GM19351 (cell line): Measurements from ENCODE around the gene RIN3.

Experiments used
- ATAC-seq: cut with Tn5 transposase; IDR thresholded peaks from one replicate; pipeline ENCODE4 v1.9.1; 2021; ENCODE audit warnings: mild to moderate bottlenecking, moderate library complexity; ENCODE audit not compliant: unreplicated experiment

Gene RIN3

GRCh38 chr14:92555465-92556111 is 42.0 kb downstream of the RIN3 start:
- ATAC-seq: no peak

DNA sequence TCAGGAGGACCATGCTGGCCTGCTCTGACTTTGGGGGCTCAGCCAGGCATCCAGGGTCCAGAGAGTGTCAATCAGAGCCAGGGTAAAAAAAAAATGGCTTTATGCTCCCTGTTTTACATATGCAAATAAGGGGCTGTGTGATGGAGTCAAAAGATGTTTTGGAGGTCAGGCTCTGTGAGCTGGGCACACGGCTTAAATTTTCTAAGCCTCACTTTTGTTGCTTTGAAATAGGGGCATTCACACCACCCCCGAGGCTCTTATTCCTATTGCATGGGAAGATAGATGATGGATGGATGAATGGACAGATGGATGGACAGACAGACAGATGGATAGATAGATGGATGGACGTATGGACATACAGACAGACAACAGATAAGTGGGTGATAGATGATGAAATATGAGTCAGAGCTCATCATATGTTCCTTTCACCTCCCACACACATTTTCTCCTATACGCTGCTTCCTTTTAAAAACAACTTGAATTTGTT is 42.7 kb downstream of the RIN3 start:
- peak; percentile 36 for ATAC-seq

- no peak for ATAC-seq
Observed at GRCh38 chr14:92556863-92557543, 43.4 kb downstream of the RIN3 start.

DNA sequence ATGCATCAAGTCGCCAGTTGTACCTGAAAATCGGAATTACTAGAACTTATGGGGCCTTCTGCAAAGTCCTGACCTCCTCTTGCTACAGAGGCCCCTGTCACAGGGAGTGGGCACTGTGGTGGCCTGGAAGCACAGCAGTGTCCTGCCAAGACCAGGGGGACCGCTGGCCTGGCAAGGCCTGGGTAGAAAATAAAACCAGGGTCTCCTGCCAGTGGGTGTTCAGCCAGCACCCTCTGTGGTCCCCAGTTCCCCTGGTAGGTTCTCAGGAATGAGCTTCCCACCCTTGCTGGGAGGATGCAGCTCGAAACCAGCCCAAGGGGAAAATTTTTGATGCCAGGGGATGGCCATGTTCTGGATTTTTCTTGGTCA is 43.9 kb downstream of the RIN3 start:
- no peak for ATAC-seq

- ATAC-seq: no peak
Observed at GRCh38 chr14:92558319-92558718, 44.7 kb downstream of the RIN3 start.

DNA sequence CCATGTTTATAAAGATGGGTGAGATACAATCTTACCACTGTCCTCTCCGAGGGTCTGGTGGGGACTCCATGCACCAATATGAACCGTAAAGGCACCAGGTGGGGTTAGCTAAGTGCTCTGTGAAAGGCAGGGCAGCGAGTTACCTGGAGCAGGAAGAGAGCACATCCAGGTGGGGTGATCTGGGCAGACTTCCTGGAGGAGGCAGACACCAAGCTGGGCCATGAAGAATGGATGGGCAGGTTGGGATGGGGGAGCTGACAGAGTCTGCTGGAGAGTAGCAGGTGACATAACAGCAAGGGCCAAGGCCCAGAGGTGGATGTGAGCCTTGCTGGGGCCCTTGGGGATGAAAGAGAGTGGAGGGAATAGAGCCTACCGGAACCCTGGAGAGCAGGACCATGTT is 45.9 kb downstream of the RIN3 start:
- no peak for ATAC-seq

GRCh38 chr14:92560106-92560865 is 46.7 kb downstream of the RIN3 start:
- no peak for ATAC-seq

- no peak for ATAC-seq
Observed at GRCh38 chr14:92561906-92562479, 48.4 kb downstream of the RIN3 start.

DNA sequence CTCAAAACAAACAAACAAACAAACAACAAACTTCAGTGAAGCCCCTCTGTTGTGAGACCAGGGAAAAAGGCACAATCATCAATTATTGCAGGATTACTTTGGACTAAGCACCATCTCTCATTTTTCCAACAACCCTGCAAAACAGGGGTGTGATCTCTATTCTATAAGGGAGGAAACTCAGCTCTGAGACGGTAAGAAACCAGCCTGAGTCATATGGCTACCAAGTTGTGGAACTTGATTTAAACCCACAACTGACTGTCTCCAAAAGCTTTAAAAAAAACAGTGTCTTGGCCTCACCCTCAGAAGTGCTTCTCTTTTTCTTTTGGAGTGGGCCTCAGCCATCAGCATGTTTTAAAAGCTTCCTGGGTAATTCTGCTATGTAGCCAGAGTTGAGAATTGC is 49.8 kb downstream of the RIN3 start:
- peak; percentile 91 for ATAC-seq

- no peak for ATAC-seq
Observed at GRCh38 chr14:92563765-92564285, 50.2 kb downstream of the RIN3 start.

- ATAC-seq: no peak
Observed at GRCh38 chr14:92564344-92565039, 50.9 kb downstream of the RIN3 start.

DNA sequence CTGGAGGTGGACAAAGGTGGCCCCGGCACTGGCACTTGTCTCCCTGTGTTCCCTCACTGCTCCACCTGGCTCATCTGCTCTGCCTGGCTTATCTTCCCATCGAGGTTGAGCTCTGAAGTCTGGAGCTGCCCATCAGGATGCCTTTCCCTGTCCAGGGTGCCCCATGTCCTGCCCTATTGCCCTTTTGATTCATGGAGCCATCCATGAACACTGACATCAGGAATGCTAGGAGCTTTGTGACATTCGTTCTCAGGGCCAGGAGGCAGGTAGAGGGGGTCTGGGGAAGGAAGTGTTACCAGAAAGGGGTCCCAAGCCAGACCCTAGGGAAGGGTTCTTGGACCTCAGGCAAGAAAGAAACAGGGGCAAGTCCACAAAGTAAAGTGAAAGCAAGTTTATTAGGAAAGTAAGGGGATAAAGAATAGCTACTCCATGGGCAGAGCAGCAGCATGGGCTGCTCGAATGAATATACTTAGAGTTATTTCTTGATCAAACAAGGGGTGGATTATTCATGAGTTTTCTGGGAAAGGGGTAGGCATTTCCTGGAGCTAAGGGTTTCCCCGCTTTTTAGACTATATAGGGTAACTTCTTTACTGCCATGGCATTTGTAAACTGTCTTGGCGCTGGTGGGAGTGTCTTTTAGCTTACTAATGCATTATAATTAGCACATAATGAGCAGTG is 51.6 kb downstream of the RIN3 start:
- no peak for ATAC-seq

DNA sequence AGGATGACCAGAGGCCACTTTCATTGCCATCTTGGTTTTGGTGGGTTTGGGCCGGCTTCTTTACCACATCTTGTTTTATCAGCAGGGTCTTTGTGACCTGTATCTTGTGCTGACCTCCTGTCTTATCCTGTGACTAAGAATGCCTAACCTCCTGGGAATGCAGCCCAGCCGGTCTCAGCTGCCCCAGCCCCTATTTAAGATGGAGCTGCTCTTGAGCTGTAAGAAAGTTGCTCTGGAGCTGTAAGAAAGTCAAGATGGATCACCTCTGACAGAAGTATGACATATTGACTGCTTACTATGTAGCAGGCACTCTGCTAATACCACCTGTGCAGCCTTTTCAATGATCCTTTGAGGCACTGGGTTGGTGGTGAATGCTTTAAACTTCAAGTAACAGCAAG is 52.1 kb downstream of the RIN3 start:
- no peak for ATAC-seq

DNA sequence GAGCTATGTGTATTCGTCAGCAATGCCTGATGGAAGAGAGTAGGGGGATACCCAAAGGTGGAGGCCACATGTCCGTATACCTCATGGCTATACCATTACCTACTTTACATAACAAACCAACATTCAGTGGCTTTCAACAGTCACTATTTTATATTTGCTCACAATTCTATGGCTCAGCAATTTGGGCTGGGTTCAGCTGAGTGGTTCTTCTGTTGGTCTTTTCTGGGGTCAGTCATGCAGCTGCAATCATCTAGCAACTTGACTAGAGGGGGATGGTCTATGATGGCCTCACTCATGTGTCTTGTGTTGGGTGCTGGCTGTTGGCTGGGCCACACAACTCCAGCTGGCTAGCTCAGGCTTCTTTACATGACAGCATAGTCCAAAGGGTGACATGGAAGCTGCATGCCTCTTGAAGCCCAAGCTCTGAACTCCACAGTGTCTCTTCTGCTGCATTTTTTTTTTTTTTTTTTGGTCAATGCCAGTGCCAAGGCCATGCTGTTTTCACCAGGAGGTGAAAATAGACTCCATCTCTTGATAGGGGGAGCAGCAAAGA is 53.7 kb downstream of the RIN3 start:
- no peak for ATAC-seq

- ATAC-seq: peak; percentile 80
Observed at GRCh38 chr14:92568621-92569479, 55.3 kb downstream of the RIN3 start.

- ATAC-seq: no peak
Observed at GRCh38 chr14:92570674-92571262, 57.2 kb downstream of the RIN3 start.

- no peak for ATAC-seq
Observed at GRCh38 chr14:92572050-92572449, 58.5 kb downstream of the RIN3 start.

DNA sequence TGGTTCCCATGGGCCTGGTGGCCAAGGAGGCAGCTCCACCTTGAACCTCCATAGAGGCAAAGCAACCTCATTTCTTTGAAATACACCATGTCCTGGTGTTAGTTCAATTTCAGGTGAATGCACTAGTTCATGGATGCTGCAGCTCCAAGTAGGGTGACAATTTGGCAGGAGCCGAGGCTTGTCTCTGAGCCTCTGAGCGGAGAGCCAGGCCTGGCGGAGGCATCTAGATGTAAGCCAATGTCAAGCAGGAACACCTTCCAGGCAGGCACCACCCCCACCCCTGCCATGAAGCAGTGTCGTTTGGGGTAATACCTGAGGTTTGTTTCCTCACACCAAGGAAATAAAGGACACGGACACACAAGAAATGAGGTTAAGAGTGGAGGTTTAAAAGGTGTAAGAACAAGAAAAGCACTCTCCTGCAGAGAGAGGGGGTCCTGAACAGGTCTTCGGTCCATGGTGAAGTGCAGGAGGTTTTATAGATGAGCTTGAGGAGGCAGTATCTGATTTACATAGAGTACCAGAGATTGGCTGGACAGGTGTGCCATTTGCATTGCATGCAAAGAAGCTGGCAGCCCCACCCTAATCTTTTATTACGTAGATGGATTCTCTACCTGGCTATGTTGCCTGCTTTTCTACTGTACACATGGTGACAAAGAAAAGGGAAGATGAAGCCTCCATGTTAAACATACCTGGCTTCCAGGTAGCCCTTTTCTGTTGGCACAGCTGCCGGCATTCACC is 60.3 kb downstream of the RIN3 start:
- no peak for ATAC-seq
